GM12872 (cell line): ENCODE measurements around the gene PPP1R17.

Source experiments
- TF ChIP-seq, protein P1 (sequence below): IDR thresholded peaks from 3 replicates; pipeline ENCODE4 v1.5.1; 2011; ENCODE audit warnings: low read depth, mild to moderate bottlenecking, low read length, moderate library complexity; ENCODE audit not compliant: insufficient read depth

PPP1R17 gene

DNA sequence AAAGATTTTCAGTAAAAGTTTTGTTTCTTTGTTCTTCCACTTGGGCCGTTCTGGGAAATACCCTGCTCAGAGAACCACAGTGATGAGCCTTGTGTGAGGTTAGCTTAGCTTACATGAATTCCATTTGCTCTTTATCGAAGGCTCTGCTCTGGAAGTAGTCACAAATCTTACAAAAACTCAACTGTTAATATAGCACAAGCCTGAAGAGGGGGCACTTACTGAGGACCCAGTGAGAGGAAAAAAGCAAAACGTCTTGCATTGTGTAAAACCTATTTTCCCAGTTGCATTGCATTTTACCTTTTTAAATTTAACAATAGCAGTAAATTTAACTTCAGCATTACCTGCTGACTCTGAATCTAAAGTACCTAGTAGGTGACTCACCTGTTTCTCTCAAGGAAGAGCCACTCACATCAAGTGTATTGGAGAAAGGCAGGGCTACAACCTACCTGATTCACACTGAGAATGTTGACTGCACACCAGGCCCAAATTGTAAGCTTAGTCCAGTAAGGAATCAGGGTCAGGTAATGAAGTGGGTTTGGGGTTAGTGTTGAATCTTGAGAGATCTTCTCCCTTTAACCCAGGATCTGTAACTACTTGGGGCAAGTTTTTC lies 42.3 kb downstream of the PPP1R17 start:
- TF ChIP-seq, protein P1, sequence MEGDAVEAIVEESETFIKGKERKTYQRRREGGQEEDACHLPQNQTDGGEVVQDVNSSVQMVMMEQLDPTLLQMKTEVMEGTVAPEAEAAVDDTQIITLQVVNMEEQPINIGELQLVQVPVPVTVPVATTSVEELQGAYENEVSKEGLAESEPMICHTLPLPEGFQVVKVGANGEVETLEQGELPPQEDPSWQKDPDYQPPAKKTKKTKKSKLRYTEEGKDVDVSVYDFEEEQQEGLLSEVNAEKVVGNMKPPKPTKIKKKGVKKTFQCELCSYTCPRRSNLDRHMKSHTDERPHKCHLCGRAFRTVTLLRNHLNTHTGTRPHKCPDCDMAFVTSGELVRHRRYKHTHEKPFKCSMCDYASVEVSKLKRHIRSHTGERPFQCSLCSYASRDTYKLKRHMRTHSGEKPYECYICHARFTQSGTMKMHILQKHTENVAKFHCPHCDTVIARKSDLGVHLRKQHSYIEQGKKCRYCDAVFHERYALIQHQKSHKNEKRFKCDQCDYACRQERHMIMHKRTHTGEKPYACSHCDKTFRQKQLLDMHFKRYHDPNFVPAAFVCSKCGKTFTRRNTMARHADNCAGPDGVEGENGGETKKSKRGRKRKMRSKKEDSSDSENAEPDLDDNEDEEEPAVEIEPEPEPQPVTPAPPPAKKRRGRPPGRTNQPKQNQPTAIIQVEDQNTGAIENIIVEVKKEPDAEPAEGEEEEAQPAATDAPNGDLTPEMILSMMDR, result 0 out of 3 replicates have a peak, but pooled peaks have one; percentile 4

DNA sequence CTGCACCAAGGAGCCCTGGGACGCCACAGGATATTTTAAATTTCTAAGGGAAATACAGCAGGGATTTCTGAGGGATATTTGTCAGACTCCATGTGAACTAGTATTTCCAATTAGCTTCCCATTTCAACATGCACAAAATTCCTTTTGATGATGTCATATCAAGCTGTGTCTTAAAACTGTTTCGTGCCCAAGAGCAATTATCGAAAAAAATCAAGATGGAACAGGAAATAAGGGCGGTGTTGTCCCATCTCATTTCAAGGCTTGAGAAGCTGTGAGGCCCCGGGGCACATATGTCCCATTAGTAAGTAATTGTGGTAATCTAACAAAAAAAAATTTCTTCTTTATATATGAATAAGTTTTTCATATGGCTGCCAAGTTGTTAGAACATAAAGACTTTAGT lies 47.4 kb downstream of the PPP1R17 start:
- TF ChIP-seq, protein P1, result no peak

DNA sequence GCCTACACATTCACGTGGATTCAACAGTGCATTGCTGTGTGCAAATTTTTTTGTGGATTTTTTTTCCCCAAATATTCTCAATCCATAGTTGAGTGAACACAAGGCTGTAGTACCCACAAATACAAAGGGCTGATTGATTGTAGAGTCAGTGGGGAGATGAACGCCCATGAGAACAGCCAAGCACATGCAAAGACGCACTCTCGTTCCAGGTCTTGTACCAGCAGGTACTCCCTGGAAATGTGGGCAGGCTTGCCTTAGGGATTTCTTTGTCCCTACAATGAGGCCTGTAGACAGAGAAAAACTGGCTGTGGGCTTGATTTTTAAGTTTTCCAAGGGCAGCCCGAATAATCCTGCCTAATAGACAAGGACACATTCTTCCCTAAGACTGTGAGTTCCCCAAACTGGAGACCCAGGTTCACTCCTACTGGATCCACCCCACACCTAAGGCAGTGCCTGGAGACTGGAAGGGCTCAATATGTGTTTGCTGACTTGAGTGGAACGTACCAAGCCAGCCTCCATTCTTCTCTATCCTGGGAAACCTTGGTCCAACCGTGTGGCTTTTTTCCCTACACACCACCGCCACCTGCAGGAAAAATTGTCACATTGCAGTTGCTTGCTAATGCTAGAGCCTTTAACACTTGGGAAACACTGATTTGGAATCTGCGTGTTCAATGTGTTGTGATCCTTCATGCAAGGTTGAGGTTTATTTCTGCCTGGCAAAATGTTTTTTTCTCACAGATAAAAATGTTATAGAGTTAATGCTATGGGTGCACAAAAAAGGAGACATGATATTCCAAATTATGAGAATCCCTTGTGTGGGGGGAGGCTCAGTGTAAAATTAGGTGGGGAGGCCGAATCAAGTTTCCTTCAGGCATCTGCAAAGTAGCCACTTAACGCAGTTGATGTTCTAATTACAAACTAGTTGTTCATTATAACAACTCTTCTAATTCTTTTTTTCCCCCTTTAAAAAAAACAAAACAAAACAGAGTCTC lies 49.3 kb downstream of the PPP1R17 start:
- TF ChIP-seq, protein P1, result peak; percentile 87

DNA sequence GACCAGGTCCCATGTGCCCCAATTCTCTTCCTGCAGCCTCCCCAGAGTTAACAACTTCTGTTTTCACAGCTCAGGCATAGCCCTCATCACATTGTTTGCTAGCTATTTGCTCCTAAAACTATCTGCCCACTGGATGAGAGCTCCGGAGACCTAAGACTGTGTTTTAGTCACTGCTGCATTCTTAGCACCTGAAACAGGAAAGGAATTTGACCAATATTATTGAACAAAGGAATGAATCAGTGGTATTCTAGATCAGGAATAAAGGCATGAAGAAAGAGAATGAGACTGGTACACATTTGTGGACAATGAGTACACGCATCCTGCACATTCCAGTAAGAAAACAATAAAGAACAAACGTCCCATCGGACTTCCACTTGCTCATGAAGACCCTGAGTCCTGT lies 54.8 kb downstream of the PPP1R17 start:
- TF ChIP-seq, protein P1, result no peak

DNA sequence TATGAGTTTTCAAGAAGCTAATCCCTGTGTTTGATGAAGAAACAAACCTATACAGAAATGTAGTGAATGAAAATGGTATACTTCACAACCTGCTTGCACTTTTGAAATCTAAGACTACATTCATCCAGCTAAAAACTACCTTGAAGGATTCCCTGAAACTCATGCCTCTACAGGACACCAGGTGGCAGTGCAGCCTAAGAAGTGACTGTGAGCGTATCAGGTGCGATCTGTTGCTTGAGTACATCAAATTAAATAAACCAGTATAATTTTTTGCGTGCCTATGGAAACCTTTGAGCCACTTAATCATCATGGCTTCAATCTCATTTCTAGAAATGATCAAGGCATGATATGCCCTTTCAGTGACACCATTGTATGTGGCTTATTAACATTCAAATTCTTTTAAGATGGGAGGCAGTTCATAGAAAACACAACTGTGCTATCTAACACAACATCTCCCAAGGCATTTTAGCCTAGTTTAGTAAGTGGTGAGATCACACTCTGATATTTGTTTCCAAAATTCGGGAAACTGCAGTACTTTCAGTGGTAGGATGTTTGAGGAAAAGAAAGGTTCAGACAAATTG lies 57.4 kb downstream of the PPP1R17 start:
- TF ChIP-seq, protein P1, result peak; percentile 79

DNA sequence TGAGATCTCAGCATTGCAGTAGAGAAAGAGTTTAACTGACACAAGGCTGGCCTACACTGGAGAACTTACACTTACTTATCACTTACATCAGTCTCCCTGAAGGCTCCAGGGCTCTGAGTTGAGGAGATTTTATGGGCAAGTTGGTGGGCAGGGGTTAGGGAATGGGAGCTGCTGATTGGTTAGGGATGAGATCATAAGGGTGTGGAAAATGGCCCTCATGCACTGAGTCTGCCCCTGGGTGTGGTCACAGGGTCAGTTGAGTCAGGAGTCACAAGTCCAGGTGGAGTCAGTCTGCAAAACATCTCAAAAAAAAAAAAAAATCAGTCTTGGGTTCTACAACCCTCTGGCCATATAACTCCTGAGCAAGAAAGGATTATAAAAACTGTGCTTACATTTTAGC lies 60.5 kb downstream of the PPP1R17 start:
- TF ChIP-seq, protein P1, result no peak

DNA sequence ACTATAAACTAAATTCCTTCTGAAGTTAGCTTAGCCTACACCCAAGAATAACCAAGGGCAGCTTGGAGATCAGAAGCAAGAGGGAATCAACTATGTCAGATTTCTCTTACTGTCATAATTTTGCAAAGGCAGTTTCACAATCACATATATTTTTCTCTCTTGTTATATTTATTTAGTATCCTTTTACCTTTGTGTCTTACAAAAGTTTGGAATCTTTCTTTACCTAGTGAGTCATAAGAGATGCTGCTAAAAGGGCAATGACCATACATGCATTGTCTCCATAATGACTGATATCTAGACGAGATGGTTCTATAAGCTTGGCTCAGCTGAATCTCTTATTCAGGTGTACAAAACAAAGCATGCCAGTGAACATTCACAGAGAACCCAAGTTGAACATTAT lies 61.1 kb downstream of the PPP1R17 start:
- TF ChIP-seq, protein P1, result no peak
